ENCODE data around the gene MAPK11. TPM values are rescaled to one million over a fixed set of nuclear protein-coding genes. Genes with fewer than 3 reads are reported as not detected.

MAPK11 gene
- total RNA-seq, 4 donors from 2014 or later: 12.1 to 38.9 (median 20.4) TPM

DNA sequence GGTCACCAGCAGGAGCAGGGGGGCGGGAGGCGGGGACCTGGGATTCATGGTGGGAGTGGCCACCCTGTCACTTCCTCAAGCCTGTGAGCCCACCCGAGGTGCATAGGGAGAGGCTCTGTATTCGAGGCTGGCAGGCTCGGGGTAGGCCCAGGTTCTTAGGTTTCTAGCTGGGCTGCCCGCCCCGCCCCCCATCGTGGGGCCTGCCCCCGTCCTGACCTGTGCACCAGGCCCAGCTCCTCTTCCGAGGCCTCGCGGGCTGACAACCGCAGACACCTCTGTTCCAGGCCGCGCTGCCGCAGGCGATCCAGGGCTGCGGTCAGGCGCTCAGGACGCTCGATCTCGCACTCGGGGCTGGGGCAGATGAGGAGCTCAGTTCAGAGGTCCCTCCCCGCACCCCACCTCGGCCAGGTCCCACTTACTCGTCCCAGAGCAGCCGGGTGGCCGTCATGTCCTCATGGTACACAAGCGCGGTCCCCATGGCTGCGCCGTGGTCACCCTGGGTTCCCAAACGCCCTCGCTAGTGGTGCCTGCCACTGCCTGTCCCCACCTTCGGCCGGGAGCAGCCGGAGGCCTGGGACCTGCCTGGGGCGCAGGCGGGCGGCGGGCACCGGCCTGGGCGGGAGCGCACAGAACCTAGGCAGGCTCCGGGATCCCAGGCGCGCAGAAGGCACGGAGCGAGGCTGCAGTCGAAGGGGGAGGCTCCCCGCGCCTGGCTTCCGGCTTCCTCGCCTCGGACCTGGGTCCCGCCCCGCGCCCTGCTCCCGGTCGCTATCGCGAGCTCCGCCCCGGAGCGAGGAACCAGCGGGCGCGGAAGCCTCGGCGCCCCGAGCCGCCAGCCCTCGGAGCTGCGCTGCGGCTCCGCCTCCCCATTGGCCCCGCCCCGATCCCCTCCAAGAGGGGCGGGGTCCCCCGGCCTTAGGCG lies 19.4 kb downstream of the MAPK11 start, which contains the start of gene HDAC10:
TSS of gene HDAC10 (minus strand) at position 711 of the 922 bp plus-strand sequence. CDS start at position 478, 233 bp downstream.
- DNase-seq (ENCODE audit: low spot score): no peak
- peak; percentile 65 for ATAC-seq (ENCODE audit: low FRiP score)
- TF ChIP-seq, protein P1, sequence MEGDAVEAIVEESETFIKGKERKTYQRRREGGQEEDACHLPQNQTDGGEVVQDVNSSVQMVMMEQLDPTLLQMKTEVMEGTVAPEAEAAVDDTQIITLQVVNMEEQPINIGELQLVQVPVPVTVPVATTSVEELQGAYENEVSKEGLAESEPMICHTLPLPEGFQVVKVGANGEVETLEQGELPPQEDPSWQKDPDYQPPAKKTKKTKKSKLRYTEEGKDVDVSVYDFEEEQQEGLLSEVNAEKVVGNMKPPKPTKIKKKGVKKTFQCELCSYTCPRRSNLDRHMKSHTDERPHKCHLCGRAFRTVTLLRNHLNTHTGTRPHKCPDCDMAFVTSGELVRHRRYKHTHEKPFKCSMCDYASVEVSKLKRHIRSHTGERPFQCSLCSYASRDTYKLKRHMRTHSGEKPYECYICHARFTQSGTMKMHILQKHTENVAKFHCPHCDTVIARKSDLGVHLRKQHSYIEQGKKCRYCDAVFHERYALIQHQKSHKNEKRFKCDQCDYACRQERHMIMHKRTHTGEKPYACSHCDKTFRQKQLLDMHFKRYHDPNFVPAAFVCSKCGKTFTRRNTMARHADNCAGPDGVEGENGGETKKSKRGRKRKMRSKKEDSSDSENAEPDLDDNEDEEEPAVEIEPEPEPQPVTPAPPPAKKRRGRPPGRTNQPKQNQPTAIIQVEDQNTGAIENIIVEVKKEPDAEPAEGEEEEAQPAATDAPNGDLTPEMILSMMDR (IDR thresholded peaks at IDR 0.05): no peak

DNA sequence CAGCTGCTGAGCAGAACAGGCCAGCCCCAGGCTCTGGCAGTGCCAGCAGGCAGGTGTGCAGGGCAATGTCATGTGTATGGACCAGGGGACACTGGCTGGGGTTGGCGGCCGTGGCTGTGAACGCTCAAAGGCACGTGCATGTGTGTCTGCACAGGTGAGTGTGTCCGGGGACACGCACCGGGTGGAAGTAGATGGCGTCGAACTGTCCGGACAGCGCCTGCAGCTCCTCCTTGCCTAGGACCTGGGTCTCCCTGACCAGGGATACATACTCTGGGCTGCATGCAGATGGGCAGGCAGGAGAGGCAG lies 20.0 kb downstream of the MAPK11 start:
- no peak for ATAC-seq (ENCODE audit: low FRiP score)
- TF ChIP-seq, protein P1 (IDR thresholded peaks at IDR 0.05): no peak

DNA sequence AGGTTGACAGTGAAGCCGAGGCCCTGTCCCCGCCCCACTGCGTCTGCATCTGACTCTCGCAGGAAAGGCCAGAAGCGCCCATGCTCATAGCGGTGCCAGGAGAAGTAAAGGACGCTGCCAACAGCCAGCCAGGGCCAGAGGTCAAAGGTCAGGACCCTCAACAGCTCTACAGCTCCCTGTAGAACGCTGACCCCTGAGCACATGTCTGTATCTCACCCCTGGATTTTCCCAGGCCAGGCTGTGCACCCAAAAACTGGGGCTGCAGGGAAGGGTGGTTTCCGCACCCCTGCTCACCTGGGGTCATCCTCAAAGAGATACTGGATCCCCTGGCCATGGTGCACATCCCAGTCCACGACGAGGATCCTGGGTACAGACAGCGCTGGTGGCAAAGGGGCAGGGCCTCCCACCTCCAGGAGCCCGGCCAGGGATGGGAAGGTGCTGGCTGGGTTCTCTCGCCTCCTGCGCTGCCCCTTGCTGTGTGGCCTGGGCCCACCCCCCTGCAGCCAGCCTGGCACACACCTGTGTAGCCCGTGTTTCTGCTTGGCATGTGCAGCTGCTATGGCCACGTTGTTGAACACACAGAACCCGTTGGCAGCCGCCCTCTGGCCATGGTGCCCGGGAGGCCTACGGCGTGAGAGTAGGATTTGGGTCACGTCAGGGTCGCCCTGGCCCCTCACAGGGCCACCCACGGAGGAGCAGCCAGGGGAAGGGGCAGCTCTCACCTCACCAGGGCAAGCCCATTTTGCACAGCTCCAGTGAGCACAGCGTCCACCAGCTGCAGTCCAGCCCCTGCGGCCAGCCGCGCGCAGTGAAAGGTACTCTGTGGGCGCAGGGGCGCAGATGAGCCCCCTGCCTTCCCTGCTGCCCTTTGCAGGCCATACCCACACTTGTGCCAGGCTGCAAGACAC lies 20.6 kb downstream of the MAPK11 start:
- ATAC-seq (ENCODE audit: low FRiP score) (no peak), DNase-seq (ENCODE audit: low spot score) (no peak)
- TF ChIP-seq, protein P1 (IDR thresholded peaks at IDR 0.05): no peak

More for the DNA sequence above, 20.0 kb downstream of the MAPK11 start:
- no peak for DNase-seq (ENCODE audit: low spot score)

DNA sequence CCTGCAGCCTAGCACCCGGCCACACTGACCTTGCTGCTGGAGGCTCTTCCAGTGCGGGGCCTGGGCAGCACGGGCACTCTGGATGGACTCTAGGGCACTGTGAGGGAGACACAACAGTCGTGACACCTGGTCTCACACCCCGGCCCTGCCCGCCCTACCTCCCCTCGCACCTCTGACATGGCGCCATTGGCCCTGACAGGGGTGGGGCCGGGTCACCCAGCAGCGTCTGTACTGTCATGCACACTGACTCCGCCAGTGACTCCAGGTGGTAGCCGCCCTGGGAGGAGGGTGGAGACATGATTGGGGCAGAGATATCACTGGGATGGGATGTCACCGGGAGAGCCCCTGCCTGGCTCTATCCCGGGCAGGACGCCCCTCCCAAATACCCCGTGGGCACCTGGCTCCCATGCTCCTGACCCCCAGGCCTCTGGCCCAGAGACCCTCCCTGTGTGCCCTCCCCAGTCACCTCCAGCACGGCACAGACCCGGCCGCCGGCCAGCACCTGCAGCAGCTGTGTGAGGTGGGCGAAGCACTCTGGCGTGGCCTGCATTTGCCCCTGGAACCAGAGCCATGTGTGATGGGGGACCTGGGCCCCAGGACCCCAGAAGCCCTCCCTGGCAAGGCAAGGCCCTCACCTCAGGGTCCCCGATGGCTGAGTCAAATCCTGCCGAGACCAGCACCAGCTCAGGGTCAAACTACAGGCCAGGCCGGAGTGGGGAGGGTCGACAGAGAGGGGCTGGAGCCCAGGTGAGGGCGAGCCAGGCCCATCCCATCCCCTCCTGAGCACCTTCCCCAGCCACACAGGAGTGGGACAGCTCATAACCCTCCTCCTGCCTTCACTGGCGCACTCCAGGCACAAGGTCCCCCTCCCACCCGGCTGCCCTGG lies 21.7 kb downstream of the MAPK11 start:
- DNase-seq (ENCODE audit: low spot score) (no peak), ATAC-seq (ENCODE audit: low FRiP score) (no peak)
- TF ChIP-seq, protein P1 (IDR thresholded peaks at IDR 0.05): no peak

DNA sequence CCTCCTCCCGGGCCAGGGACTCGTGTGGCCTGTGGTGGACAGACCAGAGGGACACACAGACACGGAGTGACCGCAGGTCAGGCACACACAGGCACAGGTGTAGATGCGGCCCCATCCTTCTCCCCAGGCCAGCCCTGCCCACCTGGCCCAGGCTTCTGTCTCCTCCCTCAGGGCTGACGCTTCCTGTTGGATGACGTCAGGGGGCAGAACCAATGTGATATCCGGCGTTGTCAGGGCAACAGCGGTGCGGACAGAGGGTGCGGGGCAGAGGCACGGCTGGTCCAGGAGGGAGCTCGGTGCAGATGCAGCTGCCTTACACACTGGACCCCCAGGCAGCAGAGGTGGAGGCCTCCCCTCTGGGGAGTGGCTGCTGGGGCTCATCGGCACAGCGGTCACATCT lies 22.4 kb downstream of the MAPK11 start:
- TF ChIP-seq, protein P1 (IDR thresholded peaks at IDR 0.05): no peak
- ATAC-seq (ENCODE audit: low FRiP score) (no peak), DNase-seq (ENCODE audit: low spot score) (no peak)
